Measurements from ENCODE around the gene SNX24.

GRCh38 chr5:122908108-122908507 lies 62.7 kb downstream of the SNX24 start:
- no peak for TF ChIP-seq CTCF (IDR thresholded peaks at IDR 0.05)
- no peak for TF ChIP-seq POLR2A (IDR thresholded peaks at IDR 0.05)
- TF ChIP-seq EP300 (IDR thresholded peaks at IDR 0.05; ENCODE audit: low read depth), result no peak
